ENCODE data around the gene AQP10. TPM values are rescaled to one million over a fixed set of nuclear protein-coding genes. Genes with fewer than 3 reads are reported as not detected.
A peak's percentile ranks its signal among the peaks of the same experiment; 100 is the strongest.
"Not testable (repeated sequence)": the region's sequence is repeated elsewhere in the genome, so short reads cannot be mapped to it uniquely, and the experiment has no call there.

AQP10 gene
- total and polyA plus RNA-seq, 2 donors = 0.05 to 0.09 TPM

GRCh38 chr1:154337253-154337894, 16.5 kb downstream of the AQP10 start:
- 84% methylated on average over 8 of the region's 8 CpGs for WGBS
- H3K4me1 ChIP-seq (ENCODE audit: control insufficient read depth in 2 of 2, insufficient read depth in 2 of 2, low read length in 2 of 2) = peaks cover 2 to 29% of the 10 kb centered on the region in 2 donors
- no peak for DNase-seq (ENCODE audit: low read depth in 6 of 9, low spot score in 9 of 9)
- H3K36me3 ChIP-seq (ENCODE audit: control insufficient read depth in 2 of 2, insufficient read depth in 2 of 2, low read length in 1 of 2) = peaks cover 52 to 74% of the 10 kb centered on the region in 2 donors
- no peaks in the 10 kb centered on the region for H3K27me3 ChIP-seq (ENCODE audit: control insufficient read depth in 2 of 2, insufficient read depth in 1 of 2, low read length in 1 of 2)
- H3K9me3 ChIP-seq (ENCODE audit: control insufficient read depth in 2 of 2, insufficient read depth in 1 of 2, low read length in 1 of 2) = no peaks in the 10 kb centered on the region
- H3K27ac ChIP-seq (ENCODE audit: low read depth in 1 of 2, low read length in 1 of 2) = no peak overlapping the region
- no peak overlapping the region for H3K4me3 ChIP-seq (ENCODE audit: low read length in 2 of 2)

GRCh38 chr1:154338875-154339274, 18.0 kb downstream of the AQP10 start:
- H3K36me3 ChIP-seq (ENCODE audit: control insufficient read depth in 2 of 2, insufficient read depth in 2 of 2, low read length in 1 of 2) = peaks cover 64 to 87% of the 10 kb centered on the region in 2 donors
- H3K9me3 ChIP-seq (ENCODE audit: control insufficient read depth in 2 of 2, insufficient read depth in 1 of 2, low read length in 1 of 2) = no peaks in the 10 kb centered on the region
- H3K4me3 ChIP-seq (ENCODE audit: low read length in 2 of 2) = no peak overlapping the region
- DNase-seq (ENCODE audit: low read depth in 6 of 9, low spot score in 9 of 9) = no peak
- no peaks in the 10 kb centered on the region for H3K27me3 ChIP-seq (ENCODE audit: control insufficient read depth in 2 of 2, insufficient read depth in 1 of 2, low read length in 1 of 2)
- 99% methylated on average over 2 of the region's 2 CpGs for WGBS
- H3K4me1 ChIP-seq (ENCODE audit: control insufficient read depth in 2 of 2, insufficient read depth in 2 of 2, low read length in 2 of 2) = peaks cover 2 to 39% of the 10 kb centered on the region in 2 donors
- no peak overlapping the region for H3K27ac ChIP-seq (ENCODE audit: low read depth in 1 of 2, low read length in 1 of 2)

GRCh38 chr1:154341366-154341765, 20.5 kb downstream of the AQP10 start:
- H3K36me3 ChIP-seq (ENCODE audit: control insufficient read depth in 2 of 2, insufficient read depth in 2 of 2, low read length in 1 of 2) = peaks cover 81 to 92% of the 10 kb centered on the region in 2 donors

GRCh38 chr1:154342132-154342531, 21.2 kb downstream of the AQP10 start:
- Histone ChIP-seq H3K27ac (ENCODE audit: low read depth in 1 of 2, low read length in 1 of 2) (no peak overlapping the region), H3K27me3 (ENCODE audit: control insufficient read depth in 2 of 2, insufficient read depth in 1 of 2, low read length in 1 of 2) (no peaks in the 10 kb centered on the region), H3K36me3 (ENCODE audit: control insufficient read depth in 2 of 2, insufficient read depth in 2 of 2, low read length in 1 of 2) (peaks cover 83 to 93% of the 10 kb centered on the region in 2 donors), H3K9me3 (ENCODE audit: control insufficient read depth in 2 of 2, insufficient read depth in 1 of 2, low read length in 1 of 2) (peaks cover 0 to 1% of the 10 kb centered on the region in 2 donors), H3K4me1 (ENCODE audit: control insufficient read depth in 2 of 2, insufficient read depth in 2 of 2, low read length in 2 of 2) (peaks cover 0 to 24% of the 10 kb centered on the region in 2 donors), H3K4me3 (ENCODE audit: low read length in 2 of 2) (no peak overlapping the region)
- 96% methylated on average over 7 of the region's 7 CpGs for WGBS
- DNase-seq (ENCODE audit: low read depth in 6 of 9, low spot score in 9 of 9) = no peak

More at GRCh38 chr1:154341366-154341765, 20.5 kb downstream of the AQP10 start:
- not testable (repeated sequence) for DNase-seq (ENCODE audit: low read depth in 6 of 9, low spot score in 9 of 9); H3K27ac ChIP-seq (ENCODE audit: low read depth in 1 of 2, low read length in 1 of 2); H3K4me3 ChIP-seq (ENCODE audit: low read length in 2 of 2); H3K9me3 ChIP-seq (ENCODE audit: control insufficient read depth in 2 of 2, insufficient read depth in 1 of 2, low read length in 1 of 2); H3K27me3 ChIP-seq (ENCODE audit: control insufficient read depth in 2 of 2, insufficient read depth in 1 of 2, low read length in 1 of 2)
- 98% methylated on average over 9 of the region's 9 CpGs for WGBS
- peaks cover 0 to 26% of the 10 kb centered on the region in 2 donors for H3K4me1 ChIP-seq (ENCODE audit: control insufficient read depth in 2 of 2, insufficient read depth in 2 of 2, low read length in 2 of 2)

- 67% methylated on average over 21 of the region's 21 CpGs for WGBS
- Histone ChIP-seq H3K9me3 (ENCODE audit: control insufficient read depth in 2 of 2, insufficient read depth in 1 of 2, low read length in 1 of 2) (peaks cover 0 to 1% of the 10 kb centered on the region in 2 donors), H3K27ac (ENCODE audit: low read depth in 1 of 2, low read length in 1 of 2) (peak overlapping the region in 1 of 2 donors; percentile 36), H3K4me1 (ENCODE audit: control insufficient read depth in 2 of 2, insufficient read depth in 2 of 2, low read length in 2 of 2) (peaks cover 0 to 19% of the 10 kb centered on the region in 2 donors), H3K4me3 (ENCODE audit: low read length in 2 of 2) (no peak overlapping the region), H3K27me3 (ENCODE audit: control insufficient read depth in 2 of 2, insufficient read depth in 1 of 2, low read length in 1 of 2) (no peaks in the 10 kb centered on the region), H3K36me3 (ENCODE audit: control insufficient read depth in 2 of 2, insufficient read depth in 2 of 2, low read length in 1 of 2) (peaks cover 78 to 89% of the 10 kb centered on the region in 2 donors)
- peak in 1 of 9 donors; percentile 47 for DNase-seq (ENCODE audit: low read depth in 6 of 9, low spot score in 9 of 9)
Measured at GRCh38 chr1:154342836-154343472, 22.1 kb downstream of the AQP10 start.

GRCh38 chr1:154344977-154345837, 24.3 kb downstream of the AQP10 start:
- Histone ChIP-seq H3K4me3 (ENCODE audit: low read length in 2 of 2) (no peak overlapping the region), H3K4me1 (ENCODE audit: control insufficient read depth in 2 of 2, insufficient read depth in 2 of 2, low read length in 2 of 2) (peaks cover 0 to 16% of the 10 kb centered on the region in 2 donors), H3K27me3 (ENCODE audit: control insufficient read depth in 2 of 2, insufficient read depth in 1 of 2, low read length in 1 of 2) (no peaks in the 10 kb centered on the region), H3K9me3 (ENCODE audit: control insufficient read depth in 2 of 2, insufficient read depth in 1 of 2, low read length in 1 of 2) (peaks cover 0 to 1% of the 10 kb centered on the region in 2 donors), H3K36me3 (ENCODE audit: control insufficient read depth in 2 of 2, insufficient read depth in 2 of 2, low read length in 1 of 2) (peaks cover 80 to 89% of the 10 kb centered on the region in 2 donors), H3K27ac (ENCODE audit: low read depth in 1 of 2, low read length in 1 of 2) (no peak overlapping the region)
- 95% methylated on average over 12 of the region's 12 CpGs for WGBS
- peak in 1 of 9 donors; percentile 46 for DNase-seq (ENCODE audit: low read depth in 6 of 9, low spot score in 9 of 9)

DNA sequence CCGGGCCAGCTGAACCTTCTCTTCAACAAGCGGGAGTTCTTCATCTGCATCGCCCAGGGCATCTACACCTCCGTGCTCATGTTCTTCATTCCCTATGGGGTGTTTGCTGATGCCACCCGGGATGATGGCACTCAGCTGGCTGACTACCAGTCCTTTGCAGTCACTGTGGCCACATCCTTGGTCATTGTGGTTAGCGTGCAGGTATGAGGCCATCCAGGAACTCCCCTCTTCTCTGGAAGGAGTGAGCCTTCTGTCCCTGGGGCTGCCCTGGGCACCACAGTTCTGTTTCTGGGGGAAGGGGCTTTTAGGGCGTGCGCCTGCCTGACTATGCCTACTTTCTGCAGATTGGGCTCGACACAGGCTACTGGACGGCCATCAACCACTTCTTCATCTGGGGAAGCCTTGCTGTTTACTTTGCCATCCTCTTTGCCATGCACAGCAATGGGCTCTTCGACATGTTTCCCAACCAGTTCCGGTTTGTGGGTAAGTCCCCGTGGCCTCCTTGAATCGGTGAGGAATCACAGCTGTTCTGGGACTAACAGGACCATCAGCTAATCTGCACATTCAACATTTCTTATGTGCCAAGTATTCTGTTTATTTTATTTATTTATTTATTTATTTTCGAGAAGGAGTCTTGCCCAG, 25.5 kb downstream of the AQP10 start:
- Histone ChIP-seq H3K36me3 (ENCODE audit: control insufficient read depth in 2 of 2, insufficient read depth in 2 of 2, low read length in 1 of 2) (peaks cover 69 to 80% of the 10 kb centered on the region in 2 donors), H3K27me3 (ENCODE audit: control insufficient read depth in 2 of 2, insufficient read depth in 1 of 2, low read length in 1 of 2) (no peaks in the 10 kb centered on the region), H3K4me1 (ENCODE audit: control insufficient read depth in 2 of 2, insufficient read depth in 2 of 2, low read length in 2 of 2) (peaks cover 0 to 16% of the 10 kb centered on the region in 2 donors), H3K9me3 (ENCODE audit: control insufficient read depth in 2 of 2, insufficient read depth in 1 of 2, low read length in 1 of 2) (peaks cover 0 to 1% of the 10 kb centered on the region in 2 donors), H3K4me3 (ENCODE audit: low read length in 2 of 2) (no peak overlapping the region), H3K27ac (ENCODE audit: low read depth in 1 of 2, low read length in 1 of 2) (no peak overlapping the region)
- DNase-seq (ENCODE audit: low read depth in 6 of 9, low spot score in 9 of 9) = no peak
- 97% methylated on average over 15 of the region's 15 CpGs for WGBS

GRCh38 chr1:154347961-154348360, 27.1 kb downstream of the AQP10 start:
- Histone ChIP-seq H3K9me3 (ENCODE audit: control insufficient read depth in 2 of 2, insufficient read depth in 1 of 2, low read length in 1 of 2) (peaks cover 1 to 3% of the 10 kb centered on the region in 2 donors), H3K36me3 (ENCODE audit: control insufficient read depth in 2 of 2, insufficient read depth in 2 of 2, low read length in 1 of 2) (peaks cover 54 to 65% of the 10 kb centered on the region in 2 donors), H3K27ac (ENCODE audit: low read depth in 1 of 2, low read length in 1 of 2) (no peak overlapping the region), H3K27me3 (ENCODE audit: control insufficient read depth in 2 of 2, insufficient read depth in 1 of 2, low read length in 1 of 2) (peaks cover 0 to 14% of the 10 kb centered on the region in 2 donors), H3K4me1 (ENCODE audit: control insufficient read depth in 2 of 2, insufficient read depth in 2 of 2, low read length in 2 of 2) (peaks cover 0 to 15% of the 10 kb centered on the region in 2 donors), H3K4me3 (ENCODE audit: low read length in 2 of 2) (no peak overlapping the region)
- WGBS = 97% methylated on average over 3 of the region's 3 CpGs
- no peak for DNase-seq (ENCODE audit: low read depth in 6 of 9, low spot score in 9 of 9)
